Sigmoid colon (tissue), 7 donors: ENCODE data around the gene CD99L2. TPM values are rescaled to one million over a fixed set of nuclear protein-coding genes. Genes with fewer than 3 reads are reported as not detected.
"Not testable (repeated sequence)": the region's sequence is repeated elsewhere in the genome, so short reads cannot be mapped to it uniquely, and the experiment has no call there.

ENCODE experiments used
- DNase-seq: peaks from one replicate; pipeline ENCODE4 v3.0.0-alpha.2; 2019
- H3K27ac ChIP-seq, 4 donors: fragments of 200-600 bp; sonication (generic); one replicate each; pipeline ENCODE4 v1.5.1; 2016 to 2019; ENCODE audit warnings: mild to moderate bottlenecking in 1 of 4
- H3K27me3 ChIP-seq, 3 donors: fragments of 200-600 bp; sonication (generic); one replicate each; pipeline ENCODE4 v1.5.1; 2019; ENCODE audit warnings: mild to moderate bottlenecking in 1 of 3
- H3K36me3 ChIP-seq, 4 donors: fragments of 200-600 bp; sonication (generic); one replicate each; pipeline ENCODE4 v1.5.1; 2016 to 2019
- H3K4me1 ChIP-seq, 4 donors: fragments of 200-600 bp; sonication (generic); one replicate each; pipeline ENCODE4 v1.5.1; 2017 to 2019
- H3K4me3 ChIP-seq, 4 donors: fragments of 200-600 bp; sonication (generic); one replicate each; pipeline ENCODE4 v1.5.1; 2017 to 2019; ENCODE audit warnings: mild to moderate bottlenecking in 2 of 4, moderate library complexity in 1 of 4
- H3K9me3 ChIP-seq, 4 donors: fragments of 200-600 bp in 3 of 4; sonication (generic) in 3 of 4; one replicate each; pipeline versions ENCODE4 v1.5.1 to v1.6.1; 2013 to 2019
- EP300 ChIP-seq, 4 donors: sonication (generic); formaldehyde crosslinking; IDR thresholded peaks; one replicate each; pipeline ENCODE4 v1.6.1; 2017; ENCODE audit warnings: antibody characterized with exemption in 4 of 4
- POLR2A ChIP-seq, 2 donors: fragments of 450-650 bp; IDR thresholded peaks; one replicate each; pipeline ENCODE4 v1.6.1; 2016; ENCODE audit warnings: antibody characterized with exemption in 2 of 2, mild to moderate bottlenecking in 2 of 2, moderate library complexity in 2 of 2
- POLR2AphosphoS5 ChIP-seq, 4 donors: sonication (generic); formaldehyde crosslinking; IDR thresholded peaks; one replicate each; pipeline ENCODE4 v1.6.1; 2017; ENCODE audit warnings: antibody characterized with exemption in 4 of 4
- WGBS, 2 donors: extraction: QIAGEN DNeasy Blood & Tissue Kit; methylation state at CpG; one replicate each; pipeline ENCODE4 v1.1.7; 2013; 5-methylcytosine and 5-hydroxymethylcytosine counted together
- intact Hi-C: fragments of 100-400 bp; cut with DNase I; formaldehyde crosslinking; loops from one replicate; pipeline ENCODE4 v1.15.1; 2023
- polyA plus RNA-seq, 3 donors: library from polyadenylated mRNA; stranded (reverse); fragments of 200-250 nt; gene quantifications; one replicate each; pipeline ENCODE4 v1.2.3, GENCODE V29; 2013
- total RNA-seq, 4 donors: library from RNA; depleted of rRNA; stranded (reverse); fragments of >200 nt; gene quantifications; one replicate each; pipeline ENCODE4 v1.1.0, GENCODE V29; 2016
- TF ChIP-seq, protein P1 (sequence below), 4 experiments: fragments of 450-650 bp in 3 of 4; fragments of 200-600 bp in 1 of 4; IDR thresholded peaks; one replicate each; pipeline ENCODE4 v1.5.1; 2016 to 2019; ENCODE audit warnings: antibody characterized with exemption in 4 of 4, mild to moderate bottlenecking in 3 of 4, moderate library complexity in 2 of 4
- donor health status: healthy with polysubstance abuse.
- donor health status: Bipolar disorder and iron deficiency.
- donor health status: healthy.

The CD99L2 gene
- total and polyA plus RNA-seq, 7 donors, result 4.8 to 62.6 (median 55.8) TPM

DNA sequence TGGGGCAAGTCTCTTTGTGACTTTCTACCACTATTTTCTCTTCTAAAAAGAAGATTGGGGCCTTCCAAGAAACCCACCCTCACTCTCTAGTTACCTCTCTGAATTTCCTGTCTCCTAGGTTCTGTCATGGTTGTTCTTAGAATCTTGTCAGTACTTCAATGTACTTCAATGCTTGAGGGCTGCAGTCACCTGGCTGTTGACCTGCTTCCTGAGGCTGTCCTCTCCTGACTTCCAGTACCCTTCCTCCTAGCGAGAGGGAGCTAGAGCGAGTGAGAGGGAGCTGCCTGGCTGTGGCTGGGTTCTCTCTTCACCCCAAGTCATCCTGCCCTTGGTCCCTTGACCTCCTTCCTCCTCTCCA lies 17.7 kb downstream of the CD99L2 start:
- H3K27me3 ChIP-seq, result no peaks in the 10 kb centered on the region
- no peaks in the 10 kb centered on the region for H3K36me3 ChIP-seq
- intact Hi-C loops, result no loop called here

DNA sequence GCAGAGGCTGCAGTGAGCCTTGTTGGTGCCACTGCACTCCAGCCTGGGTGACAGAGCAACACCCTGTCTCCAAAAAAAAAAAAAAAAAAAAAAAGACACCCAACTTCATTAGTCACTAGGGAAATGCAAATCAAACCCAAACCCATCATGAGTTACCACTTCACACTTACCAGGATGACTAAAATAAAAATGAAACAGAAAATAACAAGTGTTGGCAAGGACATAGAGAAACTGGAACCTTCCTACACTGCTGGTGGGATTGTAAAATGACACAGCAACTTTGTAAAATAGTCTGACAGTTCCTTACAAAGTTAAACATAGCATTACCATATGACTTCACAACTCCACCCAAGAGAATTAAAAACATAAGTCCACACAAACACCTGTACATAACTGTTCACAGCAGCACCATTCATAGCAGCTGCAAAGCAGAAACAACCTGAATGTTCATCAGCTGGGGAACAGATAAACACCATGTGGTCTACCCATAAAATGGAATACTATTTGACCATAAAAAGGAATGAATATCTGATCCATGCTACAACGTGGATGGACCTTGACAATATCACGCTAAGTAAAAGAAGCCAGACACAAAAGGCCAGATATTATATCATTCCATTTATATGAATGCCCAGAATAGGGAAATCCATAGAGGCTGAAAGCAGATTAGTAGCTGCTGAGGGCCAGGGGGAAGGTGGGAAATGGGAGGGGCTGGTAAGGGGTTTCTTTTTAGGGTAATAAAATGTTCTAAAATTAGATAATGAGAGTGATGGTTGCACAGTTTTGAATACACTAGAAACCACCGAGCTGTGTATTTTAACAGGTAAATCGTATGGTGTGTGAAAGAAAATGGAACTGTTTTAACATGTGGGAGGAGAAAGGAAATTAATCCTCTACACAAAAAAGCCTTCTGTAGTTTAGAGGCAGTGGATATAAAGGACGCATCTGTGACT lies 18.3 kb downstream of the CD99L2 start:
- WGBS, 2 donors, result 81 to 93% methylated on average over 5 of the region's 5 CpGs
- no peaks in the 10 kb centered on the region for H3K9me3 ChIP-seq
- no peak overlapping the region for H3K27ac ChIP-seq
- H3K4me1 ChIP-seq, result peaks cover 0 to 6% (median 0%) of the 10 kb centered on the region in 4 donors
- no peaks in the 10 kb centered on the region for H3K36me3 ChIP-seq
- H3K4me3 ChIP-seq, result no peak overlapping the region
- no peaks in the 10 kb centered on the region for H3K27me3 ChIP-seq
- TF ChIP-seq, protein P1, sequence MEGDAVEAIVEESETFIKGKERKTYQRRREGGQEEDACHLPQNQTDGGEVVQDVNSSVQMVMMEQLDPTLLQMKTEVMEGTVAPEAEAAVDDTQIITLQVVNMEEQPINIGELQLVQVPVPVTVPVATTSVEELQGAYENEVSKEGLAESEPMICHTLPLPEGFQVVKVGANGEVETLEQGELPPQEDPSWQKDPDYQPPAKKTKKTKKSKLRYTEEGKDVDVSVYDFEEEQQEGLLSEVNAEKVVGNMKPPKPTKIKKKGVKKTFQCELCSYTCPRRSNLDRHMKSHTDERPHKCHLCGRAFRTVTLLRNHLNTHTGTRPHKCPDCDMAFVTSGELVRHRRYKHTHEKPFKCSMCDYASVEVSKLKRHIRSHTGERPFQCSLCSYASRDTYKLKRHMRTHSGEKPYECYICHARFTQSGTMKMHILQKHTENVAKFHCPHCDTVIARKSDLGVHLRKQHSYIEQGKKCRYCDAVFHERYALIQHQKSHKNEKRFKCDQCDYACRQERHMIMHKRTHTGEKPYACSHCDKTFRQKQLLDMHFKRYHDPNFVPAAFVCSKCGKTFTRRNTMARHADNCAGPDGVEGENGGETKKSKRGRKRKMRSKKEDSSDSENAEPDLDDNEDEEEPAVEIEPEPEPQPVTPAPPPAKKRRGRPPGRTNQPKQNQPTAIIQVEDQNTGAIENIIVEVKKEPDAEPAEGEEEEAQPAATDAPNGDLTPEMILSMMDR (IDR thresholded peaks at IDR 0.05), result no peak
- TF ChIP-seq EP300 (IDR thresholded peaks at IDR 0.05) (no peak), POLR2AphosphoS5 (IDR thresholded peaks at IDR 0.05) (no peak), POLR2A (IDR thresholded peaks at IDR 0.05) (no peak)
- no peak for DNase-seq
- intact Hi-C loops, result no loop called here

More for the DNA sequence above, 17.7 kb downstream of the CD99L2 start:
- TF ChIP-seq POLR2AphosphoS5 (IDR thresholded peaks at IDR 0.05) (no peak), POLR2A (IDR thresholded peaks at IDR 0.05) (no peak), EP300 (IDR thresholded peaks at IDR 0.05) (no peak)
- TF ChIP-seq, protein P1 (IDR thresholded peaks at IDR 0.05), result no peak
- Histone ChIP-seq H3K27ac (no peak overlapping the region), H3K9me3 (no peaks in the 10 kb centered on the region), H3K4me1 (peaks cover 0 to 6% (median 0%) of the 10 kb centered on the region in 4 donors), H3K4me3 (no peak overlapping the region)
- no peak for DNase-seq
- WGBS, 2 donors, result 95 to 96% methylated on average over 2 of the region's 2 CpGs

DNA sequence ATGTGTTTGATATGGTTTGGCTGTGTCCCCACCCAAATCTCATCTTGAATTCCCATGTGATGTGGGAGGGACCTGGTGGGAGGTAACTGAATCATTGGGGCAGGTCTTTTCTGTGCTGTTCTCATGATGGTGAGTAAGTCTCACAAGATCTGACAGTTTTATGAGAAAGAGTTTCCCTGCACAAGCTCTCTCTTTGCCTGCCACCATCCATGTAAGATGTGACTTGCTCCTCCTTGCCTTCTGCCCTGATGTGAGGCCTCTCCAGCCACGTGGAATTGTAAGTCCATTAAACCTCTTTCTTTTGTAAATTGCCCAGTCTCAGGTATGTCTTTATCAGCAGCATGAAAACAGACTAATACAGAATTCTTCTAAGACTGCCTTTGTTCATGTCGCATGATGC lies 22.8 kb downstream of the CD99L2 start:
- H3K27me3 ChIP-seq, H3K4me3 ChIP-seq, DNase-seq, H3K27ac ChIP-seq, intact Hi-C loops, H3K9me3 ChIP-seq, H3K36me3 ChIP-seq: not testable (repeated sequence)
- WGBS, 2 donors, result 93 to 95% methylated on average over 2 of the region's 2 CpGs
- peaks cover 0 to 33% (median 25%) of the 10 kb centered on the region in 4 donors for H3K4me1 ChIP-seq

DNA sequence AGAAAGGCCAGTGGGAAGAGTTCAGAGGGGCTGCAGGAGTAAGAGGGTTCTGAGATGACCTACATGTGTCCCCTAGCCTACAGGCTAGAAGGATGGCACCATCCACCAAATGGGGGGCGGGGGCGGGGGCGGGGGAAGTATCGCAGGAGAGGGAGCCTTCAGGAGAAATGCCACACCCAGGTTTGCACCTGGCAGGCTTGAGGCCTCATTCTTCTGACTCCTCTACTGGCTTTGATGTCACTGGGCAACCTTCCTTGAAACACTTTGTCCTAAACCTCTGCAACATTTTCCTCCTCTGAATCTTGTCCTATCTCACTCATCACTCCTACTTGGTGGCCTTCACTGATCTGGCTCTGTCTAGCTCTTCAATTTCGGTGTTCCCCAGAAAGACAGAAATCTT lies 24.0 kb downstream of the CD99L2 start:
- Histone ChIP-seq H3K4me1 (peaks cover 0 to 45% (median 32%) of the 10 kb centered on the region in 4 donors), H3K27ac (peak overlapping the region in 3 of 4 donors; percentile 56 to 65 (median 63)), H3K9me3 (no peaks in the 10 kb centered on the region), H3K4me3 (no peak overlapping the region), H3K27me3 (no peaks in the 10 kb centered on the region), H3K36me3 (no peaks in the 10 kb centered on the region)
- WGBS, 2 donors, result 60 to 89% methylated on average over 5 of the region's 5 CpGs
- DNase-seq, result no peak
- TF ChIP-seq EP300 (IDR thresholded peaks at IDR 0.05) (no peak), POLR2A (IDR thresholded peaks at IDR 0.05) (no peak)
- intact Hi-C loops, result no loop called here

DNA sequence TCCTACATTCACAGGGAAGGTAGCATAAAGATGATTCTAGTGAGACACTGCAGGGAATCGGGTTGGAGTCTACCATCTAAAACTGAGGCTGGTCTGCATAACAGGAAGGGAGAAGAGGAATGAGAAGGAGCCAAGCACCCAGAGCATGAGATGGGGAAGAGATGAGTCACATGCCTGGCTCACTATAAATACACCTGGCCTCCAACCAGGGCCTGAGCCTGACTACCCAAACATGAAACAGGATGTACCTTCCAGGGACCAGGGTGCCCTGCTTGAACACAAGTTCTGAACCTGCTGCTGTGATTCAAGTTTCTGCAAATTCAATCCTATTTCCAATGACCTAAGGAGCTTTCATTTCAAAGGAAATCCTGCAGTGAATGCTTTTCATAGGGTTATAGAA lies 24.9 kb downstream of the CD99L2 start:
- Histone ChIP-seq H3K4me3 (no peak overlapping the region), H3K4me1 (peaks cover 0 to 51% (median 33%) of the 10 kb centered on the region in 4 donors), H3K27me3 (no peaks in the 10 kb centered on the region), H3K36me3 (no peaks in the 10 kb centered on the region), H3K9me3 (no peaks in the 10 kb centered on the region), H3K27ac (peak overlapping the region; percentile 49 to 65 (median 60))
- TF ChIP-seq, protein P1 (IDR thresholded peaks at IDR 0.05), result no peak
- TF ChIP-seq POLR2A (IDR thresholded peaks at IDR 0.05) (no peak), POLR2AphosphoS5 (IDR thresholded peaks at IDR 0.05) (peak in 1 of 4 donors; percentile 16)
- DNase-seq, result peak; percentile 73
- WGBS, 2 donors, result 85 to 92% methylated on average over 1 of the region's 1 CpG
- intact Hi-C loops, result no loop called here
